ENCODE measurements around the gene RAB11FIP4. TPM values are rescaled to one million over a fixed set of nuclear protein-coding genes. Genes with fewer than 3 reads are reported as not detected.

Gene RAB11FIP4
- total RNA-seq, 8 experiments from 2014 or later: 7.0 to 44.2 (median 25.2) TPM

- in situ Hi-C loops (cut with MboI; ENCODE audit: low pct_unique_long_range_greater_than_20kb in 2 of 9, low sequenced_read_pairs in 9 of 9, unreplicated experiment in 9 of 9): no loop called here
- ATAC-seq (replicated peaks in 6 of 8): no peak
- WGBS, 10 experiments: 0 to 91% (median 74%) methylated on average over 1 to 6 of the region's 6 CpGs; no CpG with 5 or more reads in 2 of the 10 experiments
- H3K27ac ChIP-seq: no peak overlapping the region
- H3K4me3 ChIP-seq: no peak overlapping the region
- peaks cover 0 to 3% of the 10 kb centered on the region in 2 donors for H3K4me1 ChIP-seq (replicated peaks in 1 of 2)
Measured at GRCh38 chr17:31460226-31460721, 68.8 kb downstream of the RAB11FIP4 start.

- WGBS, 10 experiments: 20 to 100% (median 88%) methylated on average over 1 to 7 of the region's 8 CpGs; no CpG with 5 or more reads in 4 of the 10 experiments
- H3K4me3 ChIP-seq: no peak overlapping the region
- peaks cover 0 to 10% of the 10 kb centered on the region in 2 donors for H3K4me1 ChIP-seq (replicated peaks in 1 of 2)
- in situ Hi-C loops (cut with MboI; ENCODE audit: low pct_unique_long_range_greater_than_20kb in 2 of 9, low sequenced_read_pairs in 9 of 9, unreplicated experiment in 9 of 9): no loop called here
- no peak overlapping the region for H3K27ac ChIP-seq
- ATAC-seq (replicated peaks in 6 of 8): no peak
Measured at GRCh38 chr17:31461227-31461810, 69.8 kb downstream of the RAB11FIP4 start.

GRCh38 chr17:31462261-31462660, 70.8 kb downstream of the RAB11FIP4 start:
- in situ Hi-C loops (cut with MboI; ENCODE audit: low pct_unique_long_range_greater_than_20kb in 2 of 9, low sequenced_read_pairs in 9 of 9, unreplicated experiment in 9 of 9): no loop called here
- 0 to 100% (median 73%) methylated on average over 1 to 6 of the region's 6 CpGs; no CpG with 5 or more reads in 2 of the 10 experiments for WGBS, 10 experiments
- Histone ChIP-seq H3K4me1 (replicated peaks in 1 of 2) (peaks cover 2 to 16% of the 10 kb centered on the region in 2 donors), H3K4me3 (no peak overlapping the region), H3K27ac (no peak overlapping the region)
- no peak for ATAC-seq (replicated peaks in 6 of 8)

- peak overlapping the region in 1 of 2 donors; percentile 26 for H3K27ac ChIP-seq
- ATAC-seq (replicated peaks in 6 of 8): no peak
- H3K4me3 ChIP-seq: no peak overlapping the region
- 20 to 97% (median 80%) methylated on average over 1 to 6 of the region's 12 CpGs; no CpG with 5 or more reads in 2 of the 10 experiments for WGBS, 10 experiments
- in situ Hi-C loops (cut with MboI; ENCODE audit: low pct_unique_long_range_greater_than_20kb in 2 of 9, low sequenced_read_pairs in 9 of 9, unreplicated experiment in 9 of 9): no loop called here
- H3K4me1 ChIP-seq (replicated peaks in 1 of 2): peaks cover 23 to 37% of the 10 kb centered on the region in 2 donors
Measured at GRCh38 chr17:31466096-31466760, 74.8 kb downstream of the RAB11FIP4 start.

- peak overlapping the region; percentile 55 to 68 for H3K27ac ChIP-seq
- H3K4me3 ChIP-seq: no peak overlapping the region
- in situ Hi-C loops (cut with MboI; ENCODE audit: low pct_unique_long_range_greater_than_20kb in 2 of 9, low sequenced_read_pairs in 9 of 9, unreplicated experiment in 9 of 9): no loop called here
- ATAC-seq (replicated peaks in 6 of 8): peak in 5 of 8 experiments; percentile 95 to 96 (median 96)
- peaks cover 23 to 40% of the 10 kb centered on the region in 2 donors for H3K4me1 ChIP-seq (replicated peaks in 1 of 2)
- WGBS, 10 experiments: 0 to 52% (median 33%) methylated on average over 1 to 8 of the region's 11 CpGs; no CpG with 5 or more reads in 3 of the 10 experiments
Measured at GRCh38 chr17:31467502-31468256, 76.2 kb downstream of the RAB11FIP4 start.

- in situ Hi-C loops (cut with MboI; ENCODE audit: low pct_unique_long_range_greater_than_20kb in 2 of 9, low sequenced_read_pairs in 9 of 9, unreplicated experiment in 9 of 9): no loop called here
- Histone ChIP-seq H3K4me3 (no peak overlapping the region), H3K4me1 (replicated peaks in 1 of 2) (peaks cover 26 to 45% of the 10 kb centered on the region in 2 donors), H3K27ac (peak overlapping the region; percentile 24 to 36)
- ATAC-seq (replicated peaks in 6 of 8): no peak
- 21 to 30% methylated on average over 2 of the region's 2 CpGs; no CpG with 5 or more reads in 8 of the 10 experiments for WGBS, 10 experiments
Measured at GRCh38 chr17:31469959-31470358, 78.5 kb downstream of the RAB11FIP4 start.

- no peak overlapping the region for H3K27ac ChIP-seq
- no peak for ATAC-seq (replicated peaks in 6 of 8)
- H3K4me3 ChIP-seq: no peak overlapping the region
- H3K4me1 ChIP-seq (replicated peaks in 1 of 2): peaks cover 32 to 51% of the 10 kb centered on the region in 2 donors
- in situ Hi-C loops (cut with MboI; ENCODE audit: low pct_unique_long_range_greater_than_20kb in 2 of 9, low sequenced_read_pairs in 9 of 9, unreplicated experiment in 9 of 9): no loop called here
- WGBS, 10 experiments: 60 to 100% (median 83%) methylated on average over 1 to 2 of the region's 2 CpGs; no CpG with 5 or more reads in 5 of the 10 experiments
Measured at GRCh38 chr17:31470592-31470991, 79.1 kb downstream of the RAB11FIP4 start.

GRCh38 chr17:31472137-31472536, 80.7 kb downstream of the RAB11FIP4 start:
- Histone ChIP-seq H3K4me1 (replicated peaks in 1 of 2) (peaks cover 37 to 45% of the 10 kb centered on the region in 2 donors), H3K27ac (no peak overlapping the region), H3K4me3 (no peak overlapping the region)
- in situ Hi-C loops (cut with MboI; ENCODE audit: low pct_unique_long_range_greater_than_20kb in 2 of 9, low sequenced_read_pairs in 9 of 9, unreplicated experiment in 9 of 9): no loop called here
- WGBS, 10 experiments: 40 to 100% (median 90%) methylated on average over 1 to 7 of the region's 14 CpGs; no CpG with 5 or more reads in 5 of the 10 experiments
- no peak for ATAC-seq (replicated peaks in 6 of 8)

- 36 to 100% (median 80%) methylated on average over 1 to 15 of the region's 16 CpGs for WGBS, 10 experiments
- peaks cover 15 to 20% of the 10 kb centered on the region in 2 donors for H3K4me1 ChIP-seq (replicated peaks in 1 of 2)
- H3K4me3 ChIP-seq: no peak overlapping the region
- ATAC-seq (replicated peaks in 6 of 8): peak in 5 of 8 experiments; percentile 32 to 65 (median 49)
- in situ Hi-C loops (cut with MboI; ENCODE audit: low pct_unique_long_range_greater_than_20kb in 2 of 9, low sequenced_read_pairs in 9 of 9, unreplicated experiment in 9 of 9): no loop called here
- peak overlapping the region; percentile 29 to 58 for H3K27ac ChIP-seq
Measured at GRCh38 chr17:31475378-31476162, 84.1 kb downstream of the RAB11FIP4 start.

- Histone ChIP-seq H3K27ac (peak overlapping the region in 1 of 2 donors; percentile 37), H3K4me1 (replicated peaks in 1 of 2) (peaks cover 15 to 20% of the 10 kb centered on the region in 2 donors), H3K4me3 (no peak overlapping the region)
- ATAC-seq (replicated peaks in 6 of 8): peak in 3 of 8 experiments; percentile 18 to 32 (median 32)
- WGBS, 10 experiments: 60 to 86% (median 82%) methylated on average over 1 to 4 of the region's 16 CpGs; no CpG with 5 or more reads in 6 of the 10 experiments
- in situ Hi-C loops (cut with MboI; ENCODE audit: low pct_unique_long_range_greater_than_20kb in 2 of 9, low sequenced_read_pairs in 9 of 9, unreplicated experiment in 9 of 9): no loop called here
Measured at GRCh38 chr17:31476525-31477416, 85.3 kb downstream of the RAB11FIP4 start.

GRCh38 chr17:31477417-31478055, 86.1 kb downstream of the RAB11FIP4 start:
- Histone ChIP-seq H3K27ac (no peak overlapping the region), H3K4me1 (replicated peaks in 1 of 2) (peaks cover 15 to 16% of the 10 kb centered on the region in 2 donors), H3K4me3 (no peak overlapping the region)
- no peak for ATAC-seq (replicated peaks in 6 of 8)
- in situ Hi-C loops (cut with MboI; ENCODE audit: low pct_unique_long_range_greater_than_20kb in 2 of 9, low sequenced_read_pairs in 9 of 9, unreplicated experiment in 9 of 9): no loop called here
- 57 to 100% (median 93%) methylated on average over 3 to 9 of the region's 14 CpGs; no CpG with 5 or more reads in 2 of the 10 experiments for WGBS, 10 experiments
